Gastrocnemius medialis (tissue), 4 donors: ENCODE results near the gene SLC26A4. TPM values are rescaled to one million over a fixed set of nuclear protein-coding genes. Genes with fewer than 3 reads are reported as not detected.

Experiments used
- ATAC-seq, 2 donors: fragments of 150-250 bp; one replicate each; pipeline ENCODE4 v1.9.1; 2016
- DNase-seq, 2 donors: peaks; one replicate each; pipeline ENCODE4 v3.0.0-alpha.2; 2019
- H3K27ac ChIP-seq, 4 donors: fragments of 200-600 bp; sonication (generic); 1 replicate in 1 of 4; 2 replicates in 3 of 4; pipeline ENCODE4 v1.5.1; 2016 to 2018; ENCODE audit warnings: mild to moderate bottlenecking in 2 of 4, moderate library complexity in 1 of 4
- H3K27me3 ChIP-seq, 3 donors: fragments of 200-600 bp; sonication (generic) in 2 of 3; 1 replicate in 1 of 3; 2 replicates in 2 of 3; pipeline versions ENCODE4 v1.5.1 to v1.6.0; 2016 to 2019; ENCODE audit warnings: mild to moderate bottlenecking in 1 of 3, moderate library complexity in 1 of 3
- H3K36me3 ChIP-seq, 2 donors: fragments of 200-600 bp; sonication (generic) in 1 of 2; one replicate each; pipeline ENCODE4 v1.5.1; 2017 to 2018
- H3K4me1 ChIP-seq, 2 donors: fragments of 200-600 bp; sonication (generic) in 1 of 2; one replicate each; pipeline ENCODE4 v1.5.1; 2016 to 2017; ENCODE audit warnings: mild to moderate bottlenecking in 2 of 2
- H3K4me3 ChIP-seq, 4 donors: fragments of 200-600 bp; sonication (generic) in 3 of 4; 1 replicate in 1 of 4; 2 replicates in 3 of 4; pipeline ENCODE4 v1.5.1; 2016 to 2019; ENCODE audit warnings: mild to moderate bottlenecking in 2 of 4
- H3K9me3 ChIP-seq, 3 donors: fragments of 200-600 bp; sonication (generic) in 2 of 3; 1 replicate in 1 of 3; 2 replicates in 2 of 3; pipeline ENCODE4 v1.5.1; 2016 to 2019
- POLR2A ChIP-seq, 2 donors: fragments of 450-650 bp; IDR thresholded peaks; one replicate each; pipeline ENCODE4 v1.6.1; 2017; ENCODE audit warnings: antibody characterized with exemption in 2 of 2, mild to moderate bottlenecking in 2 of 2, moderate library complexity in 2 of 2
- in situ Hi-C, 4 donors: fragments of 200-750 bp; cut with MboI; loops; one replicate each; pipeline versions ENCODE4 v1.15.0 to v1.8.0; 2017; ENCODE audit warnings: low sequenced_read_pairs in 4 of 4
- intact Hi-C: fragments of 100-400 bp; cut with DNase I; formaldehyde crosslinking; loops from one replicate; pipeline ENCODE4 v1.15.1; 2023; ENCODE audit warnings: low total_unique reads
- total RNA-seq, 4 donors: library from RNA; depleted of rRNA; stranded (reverse); fragments of >200 nt; gene quantifications; one replicate each; pipeline versions ENCODE4 v1.1.0 to v1.2.3, GENCODE V29; 2016
- TF ChIP-seq, protein P1 (sequence below), 5 experiments: fragments of 450-650 bp in 3 of 5; fragments of 200-600 bp in 2 of 5; sonication (generic) in 2 of 5; IDR thresholded peaks in 4 of 5; conservative IDR thresholded peaks in 1 of 5; 1 replicate in 4 of 5; 2 replicates in 1 of 5; pipeline ENCODE4 v1.5.1; 2016 to 2019; ENCODE audit warnings: antibody characterized with exemption in 5 of 5, mild to moderate bottlenecking in 3 of 5, moderate library complexity in 3 of 5

Gene SLC26A4
- total RNA-seq, 4 donors from 2014 or later: 0.09 to 2.5 (median 0.20) TPM; not detected in 1

DNA sequence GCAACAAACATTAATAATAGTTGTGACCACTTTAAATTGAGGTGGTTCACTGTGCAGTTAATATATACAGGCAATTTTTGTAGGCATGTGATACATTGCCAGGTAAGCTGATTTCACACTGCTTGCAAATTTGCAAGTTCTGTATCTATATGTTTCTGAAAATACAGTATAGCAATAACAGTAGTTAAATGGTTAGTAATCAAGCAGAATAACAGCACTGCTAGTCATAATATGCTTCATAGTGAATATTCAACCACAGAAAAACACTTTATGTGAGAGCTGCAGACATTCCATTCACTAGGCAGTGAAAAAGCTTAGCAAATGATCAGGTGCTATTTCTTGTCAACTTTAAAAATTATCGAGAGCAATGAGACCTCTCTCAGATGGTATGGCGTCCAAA, 28.9 kb downstream of the SLC26A4 start:
- in situ Hi-C loops (no loop called here), intact Hi-C loops (loop anchor here (5.0 kb wide), 1 partner anchor 712 kb away; no protein-coding TSS in a partner anchor)
- Histone ChIP-seq H3K36me3 (no peaks in the 10 kb centered on the region), H3K27me3 (no peaks in the 10 kb centered on the region), H3K9me3 (no peaks in the 10 kb centered on the region), H3K4me3 (no peak overlapping the region), H3K27ac (no peak overlapping the region), H3K4me1 (peaks cover 3 to 26% of the 10 kb centered on the region in 2 donors)
- ATAC-seq (no peak), DNase-seq (no peak)
- no peak for TF ChIP-seq POLR2A (IDR thresholded peaks at IDR 0.05)
- TF ChIP-seq, protein P1, sequence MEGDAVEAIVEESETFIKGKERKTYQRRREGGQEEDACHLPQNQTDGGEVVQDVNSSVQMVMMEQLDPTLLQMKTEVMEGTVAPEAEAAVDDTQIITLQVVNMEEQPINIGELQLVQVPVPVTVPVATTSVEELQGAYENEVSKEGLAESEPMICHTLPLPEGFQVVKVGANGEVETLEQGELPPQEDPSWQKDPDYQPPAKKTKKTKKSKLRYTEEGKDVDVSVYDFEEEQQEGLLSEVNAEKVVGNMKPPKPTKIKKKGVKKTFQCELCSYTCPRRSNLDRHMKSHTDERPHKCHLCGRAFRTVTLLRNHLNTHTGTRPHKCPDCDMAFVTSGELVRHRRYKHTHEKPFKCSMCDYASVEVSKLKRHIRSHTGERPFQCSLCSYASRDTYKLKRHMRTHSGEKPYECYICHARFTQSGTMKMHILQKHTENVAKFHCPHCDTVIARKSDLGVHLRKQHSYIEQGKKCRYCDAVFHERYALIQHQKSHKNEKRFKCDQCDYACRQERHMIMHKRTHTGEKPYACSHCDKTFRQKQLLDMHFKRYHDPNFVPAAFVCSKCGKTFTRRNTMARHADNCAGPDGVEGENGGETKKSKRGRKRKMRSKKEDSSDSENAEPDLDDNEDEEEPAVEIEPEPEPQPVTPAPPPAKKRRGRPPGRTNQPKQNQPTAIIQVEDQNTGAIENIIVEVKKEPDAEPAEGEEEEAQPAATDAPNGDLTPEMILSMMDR (IDR thresholded peaks at IDR 0.05 in 4 of 5, conservative IDR thresholded peaks at IDR 0.05 in 1 of 5): no peak

DNA sequence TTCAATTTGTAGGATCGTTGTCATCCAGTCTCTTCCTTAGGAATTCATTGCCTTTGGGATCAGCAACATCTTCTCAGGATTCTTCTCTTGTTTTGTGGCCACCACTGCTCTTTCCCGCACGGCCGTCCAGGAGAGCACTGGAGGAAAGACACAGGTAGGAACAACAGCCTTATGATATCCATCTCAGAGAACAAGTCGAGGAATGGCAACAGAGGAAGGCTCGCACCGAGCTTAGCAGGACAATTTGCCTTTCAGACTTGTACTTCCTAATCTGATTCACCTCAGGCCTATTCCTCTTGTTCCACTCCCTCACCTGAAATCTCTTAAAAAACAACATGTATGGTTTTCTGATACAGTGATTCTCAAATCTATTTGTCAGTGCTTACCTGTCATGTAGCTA, 29.5 kb downstream of the SLC26A4 start:
- Histone ChIP-seq H3K27me3 (no peaks in the 10 kb centered on the region), H3K27ac (no peak overlapping the region), H3K9me3 (no peaks in the 10 kb centered on the region), H3K4me1 (peaks cover 3 to 26% of the 10 kb centered on the region in 2 donors), H3K36me3 (no peaks in the 10 kb centered on the region), H3K4me3 (no peak overlapping the region)
- ATAC-seq: no peak
- TF ChIP-seq, protein P1 (IDR thresholded peaks at IDR 0.05 in 4 of 5, conservative IDR thresholded peaks at IDR 0.05 in 1 of 5): no peak
- no peak for TF ChIP-seq POLR2A (IDR thresholded peaks at IDR 0.05)
- intact Hi-C loops: no loop called here
- DNase-seq: no peak
- in situ Hi-C loops: no loop called here

DNA sequence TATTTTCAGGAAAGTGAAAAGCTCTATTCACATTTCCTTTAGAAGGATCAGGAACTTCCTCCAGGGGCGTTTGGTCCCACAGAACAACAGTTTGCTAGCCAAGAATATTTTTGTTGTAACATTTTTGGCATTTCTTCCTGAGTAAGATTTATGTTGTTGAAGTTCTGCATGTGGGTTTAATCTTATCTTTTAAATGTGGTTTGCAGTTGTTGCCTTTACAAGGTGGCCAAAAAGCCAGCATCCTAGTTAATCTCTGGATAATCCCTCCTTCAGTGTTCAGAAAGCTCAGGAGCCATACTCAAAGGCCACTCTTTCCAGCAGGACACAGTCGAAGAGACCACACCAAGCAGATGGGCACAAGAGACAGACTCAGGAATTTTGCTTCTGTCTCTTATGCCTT, 30.0 kb downstream of the SLC26A4 start:
- no peak overlapping the region for H3K4me3 ChIP-seq
- in situ Hi-C loops (no loop called here), intact Hi-C loops (no loop called here)
- TF ChIP-seq, protein P1 (IDR thresholded peaks at IDR 0.05 in 4 of 5, conservative IDR thresholded peaks at IDR 0.05 in 1 of 5): no peak
- no peak overlapping the region for H3K27ac ChIP-seq
- H3K36me3 ChIP-seq: no peaks in the 10 kb centered on the region
- no peaks in the 10 kb centered on the region for H3K9me3 ChIP-seq
- ATAC-seq: no peak
- H3K27me3 ChIP-seq: no peaks in the 10 kb centered on the region
- peaks cover 3 to 26% of the 10 kb centered on the region in 2 donors for H3K4me1 ChIP-seq
- DNase-seq: no peak

DNA sequence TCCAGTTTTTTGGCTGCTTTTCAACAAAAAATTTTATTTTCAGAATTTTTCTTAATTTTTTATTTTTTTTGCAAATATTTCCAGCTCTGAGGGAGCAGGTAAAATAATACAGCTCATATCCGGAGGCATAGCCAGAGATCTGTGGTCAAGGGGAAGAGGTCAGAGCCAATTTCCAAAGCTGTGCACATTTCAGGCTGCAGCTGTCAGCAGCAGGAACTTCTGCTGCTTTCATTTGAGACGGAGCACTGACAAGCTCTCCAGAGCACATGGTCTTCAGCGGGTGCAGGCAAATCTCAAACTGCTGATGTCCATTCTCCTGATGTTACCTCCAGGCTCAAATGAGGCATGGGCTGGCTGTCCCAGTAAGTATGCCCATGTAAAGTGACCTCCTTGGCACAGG, 31.1 kb downstream of the SLC26A4 start:
- no peak overlapping the region for H3K27ac ChIP-seq
- ATAC-seq (no peak), DNase-seq (peak in 1 of 2 donors; percentile 11)
- no peak overlapping the region for H3K4me3 ChIP-seq
- intact Hi-C loops: no loop called here
- TF ChIP-seq POLR2A (IDR thresholded peaks at IDR 0.05): no peak
- TF ChIP-seq, protein P1 (IDR thresholded peaks at IDR 0.05 in 4 of 5, conservative IDR thresholded peaks at IDR 0.05 in 1 of 5): no peak
- in situ Hi-C loops: no loop called here
- H3K4me1 ChIP-seq: peaks cover 3 to 26% of the 10 kb centered on the region in 2 donors
- no peaks in the 10 kb centered on the region for H3K27me3 ChIP-seq
- no peaks in the 10 kb centered on the region for H3K9me3 ChIP-seq
- no peaks in the 10 kb centered on the region for H3K36me3 ChIP-seq

DNA sequence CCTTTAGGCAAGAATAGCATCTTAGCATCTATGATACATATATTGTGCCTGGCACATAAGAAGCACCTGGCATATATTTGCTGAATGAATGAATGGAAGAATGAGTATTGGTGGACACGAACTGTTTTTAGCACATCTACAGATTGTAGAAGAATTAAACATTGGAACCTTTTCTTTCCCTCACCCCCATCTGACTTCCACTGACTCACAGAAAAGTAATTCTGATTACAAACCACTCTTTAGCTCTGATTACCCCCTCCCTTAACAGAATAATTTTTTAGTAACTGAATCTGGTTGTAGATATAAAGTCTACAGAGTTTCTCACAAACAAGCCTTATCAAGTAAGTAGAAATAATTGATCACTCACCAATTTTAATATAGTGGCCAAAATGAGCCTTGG, 31.9 kb downstream of the SLC26A4 start:
- TF ChIP-seq, protein P1 (IDR thresholded peaks at IDR 0.05 in 4 of 5, conservative IDR thresholded peaks at IDR 0.05 in 1 of 5): no peak
- no peak for TF ChIP-seq POLR2A (IDR thresholded peaks at IDR 0.05)
- no peak for DNase-seq
- no peak overlapping the region for H3K27ac ChIP-seq
- H3K9me3 ChIP-seq: no peaks in the 10 kb centered on the region
- H3K36me3 ChIP-seq: no peaks in the 10 kb centered on the region
- no peak for ATAC-seq
- no peaks in the 10 kb centered on the region for H3K27me3 ChIP-seq
- in situ Hi-C loops: no loop called here
- H3K4me3 ChIP-seq: no peak overlapping the region
- peaks cover 3 to 26% of the 10 kb centered on the region in 2 donors for H3K4me1 ChIP-seq
- intact Hi-C loops: no loop called here
